ENCODE data around the gene CBLB. TPM values are rescaled to one million over a fixed set of nuclear protein-coding genes. Genes with fewer than 3 reads are reported as not detected.

The CBLB gene
- total RNA-seq, 1 experiment from 2014 or later = 23.9 TPM

GRCh38 chr3:105826778-105827634 lies 41.8 kb downstream of the CBLB start:
- TF ChIP-seq EZH2phosphoT487 (IDR thresholded peaks at IDR 0.05; ENCODE audit: borderline replicate concordance, low read length) (no peak), EZH2 (IDR thresholded peaks at IDR 0.05; ENCODE audit: low read length, unreplicated experiment) (no peak)
- TF ChIP-seq, protein P1, sequence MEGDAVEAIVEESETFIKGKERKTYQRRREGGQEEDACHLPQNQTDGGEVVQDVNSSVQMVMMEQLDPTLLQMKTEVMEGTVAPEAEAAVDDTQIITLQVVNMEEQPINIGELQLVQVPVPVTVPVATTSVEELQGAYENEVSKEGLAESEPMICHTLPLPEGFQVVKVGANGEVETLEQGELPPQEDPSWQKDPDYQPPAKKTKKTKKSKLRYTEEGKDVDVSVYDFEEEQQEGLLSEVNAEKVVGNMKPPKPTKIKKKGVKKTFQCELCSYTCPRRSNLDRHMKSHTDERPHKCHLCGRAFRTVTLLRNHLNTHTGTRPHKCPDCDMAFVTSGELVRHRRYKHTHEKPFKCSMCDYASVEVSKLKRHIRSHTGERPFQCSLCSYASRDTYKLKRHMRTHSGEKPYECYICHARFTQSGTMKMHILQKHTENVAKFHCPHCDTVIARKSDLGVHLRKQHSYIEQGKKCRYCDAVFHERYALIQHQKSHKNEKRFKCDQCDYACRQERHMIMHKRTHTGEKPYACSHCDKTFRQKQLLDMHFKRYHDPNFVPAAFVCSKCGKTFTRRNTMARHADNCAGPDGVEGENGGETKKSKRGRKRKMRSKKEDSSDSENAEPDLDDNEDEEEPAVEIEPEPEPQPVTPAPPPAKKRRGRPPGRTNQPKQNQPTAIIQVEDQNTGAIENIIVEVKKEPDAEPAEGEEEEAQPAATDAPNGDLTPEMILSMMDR (conservative IDR thresholded peaks at IDR 0.05; ENCODE audit: low read depth, low read length) = no peak

GRCh38 chr3:105824129-105824528 lies 44.7 kb downstream of the CBLB start:
- H3K9me3 ChIP-seq (ENCODE audit: low read length) = no peaks in the 10 kb centered on the region
- DNase-seq (no peak), ATAC-seq (no peak; the same call in 1 of the 2 replicates)
- no TSS peak for BruUV-seq (replicated peaks)
- peaks cover 33% of the 10 kb centered on the region for H3K4me1 ChIP-seq (ENCODE audit: insufficient read depth, low read length)
- no peaks in the 10 kb centered on the region for H3F3A ChIP-seq (ENCODE audit: low read length, unreplicated experiment)
- no peaks in the 10 kb centered on the region for H3K9me2 ChIP-seq (replicated peaks; ENCODE audit: low read length)
- H3K9ac ChIP-seq (ENCODE audit: low read length) = no peak overlapping the region
- H3K4me3 ChIP-seq (ENCODE audit: low read length) = no peak overlapping the region
- intact Hi-C loops (cut with micrococcal nuclease) = no loop called here
- ChIA-PET POLR2A (ENCODE audit: unreplicated experiment) (interaction anchor here (0.6 kb wide), 1 partner anchor 15 kb away, joined by 3 read pairs; no protein-coding TSS in a partner anchor), CTCF (no interaction called here)
- no peak overlapping the region for H2AFZ ChIP-seq (ENCODE audit: low read length)
- peak overlapping the region; percentile 51 for H3K4me2 ChIP-seq (ENCODE audit: low read length)
- H4K20me1 ChIP-seq (ENCODE audit: low read length) = no peaks in the 10 kb centered on the region
- TF ChIP-seq EZH2 (IDR thresholded peaks at IDR 0.05; ENCODE audit: low read length, unreplicated experiment) (no peak), EZH2phosphoT487 (IDR thresholded peaks at IDR 0.05; ENCODE audit: borderline replicate concordance, low read length) (no peak)
- TF ChIP-seq, protein P1 (conservative IDR thresholded peaks at IDR 0.05; ENCODE audit: low read depth, low read length) = no peak
- peak overlapping the region; percentile 40 for H3K27ac ChIP-seq (ENCODE audit: low read length)
- H3K36me3 ChIP-seq (ENCODE audit: low read depth, low read length) = no peaks in the 10 kb centered on the region
- H3K79me2 ChIP-seq (ENCODE audit: low read length) = peaks cover 5% of the 10 kb centered on the region; the same call in 1 of the 2 replicates
- no peaks in the 10 kb centered on the region for H3K27me3 ChIP-seq (ENCODE audit: low read length)

More at GRCh38 chr3:105826778-105827634, 41.8 kb downstream of the CBLB start:
- Histone ChIP-seq H3K9ac (ENCODE audit: low read length) (no peak overlapping the region), H3K4me1 (ENCODE audit: insufficient read depth, low read length) (peaks cover 50% of the 10 kb centered on the region), H3K9me3 (ENCODE audit: low read length) (no peaks in the 10 kb centered on the region), H3K36me3 (ENCODE audit: low read depth, low read length) (no peaks in the 10 kb centered on the region), H3K4me3 (ENCODE audit: low read length) (no peak overlapping the region), H3K79me2 (ENCODE audit: low read length) (peaks cover 5% of the 10 kb centered on the region), H3K27ac (ENCODE audit: low read length) (no peak overlapping the region), H2AFZ (ENCODE audit: low read length) (no peak overlapping the region), H4K20me1 (ENCODE audit: low read length) (no peaks in the 10 kb centered on the region), H3K27me3 (ENCODE audit: low read length) (no peaks in the 10 kb centered on the region), H3K9me2 (replicated peaks; ENCODE audit: low read length) (no peaks in the 10 kb centered on the region), H3F3A (ENCODE audit: low read length, unreplicated experiment) (no peaks in the 10 kb centered on the region), H3K4me2 (ENCODE audit: low read length) (no peak overlapping the region)
- intact Hi-C loops (cut with micrococcal nuclease) = no loop called here
- BruUV-seq (replicated peaks) = no TSS peak
- ChIA-PET CTCF (no interaction called here), POLR2A (ENCODE audit: unreplicated experiment) (no interaction called here)
- DNase-seq (no peak), ATAC-seq (no peak)

Measured in PC-3 (cell line).